HG02981 (cell line): Measurements from ENCODE around the gene GJA10.

ENCODE experiments used
- ATAC-seq: cut with Tn5 transposase; IDR thresholded peaks from one replicate; pipeline ENCODE4 v1.9.1; 2021; ENCODE audit warnings: mild to moderate bottlenecking, moderate library complexity; ENCODE audit not compliant: unreplicated experiment

The GJA10 gene

GRCh38 chr6:89942601-89943000 lies 48.3 kb downstream of the GJA10 start:
- no peak for ATAC-seq

- no peak for ATAC-seq
These were observed 50.0 kb downstream of the GJA10 start for GRCh38 chr6:89944181-89944755.

- no peak for ATAC-seq
These were observed 50.6 kb downstream of the GJA10 start for GRCh38 chr6:89944826-89945407.
